Measurements from ENCODE around the gene PAFAH1B1.
"Not testable (repeated sequence)": the region's sequence is repeated elsewhere in the genome, so short reads cannot be mapped to it uniquely, and the experiment has no call there.

Gene PAFAH1B1

DNA sequence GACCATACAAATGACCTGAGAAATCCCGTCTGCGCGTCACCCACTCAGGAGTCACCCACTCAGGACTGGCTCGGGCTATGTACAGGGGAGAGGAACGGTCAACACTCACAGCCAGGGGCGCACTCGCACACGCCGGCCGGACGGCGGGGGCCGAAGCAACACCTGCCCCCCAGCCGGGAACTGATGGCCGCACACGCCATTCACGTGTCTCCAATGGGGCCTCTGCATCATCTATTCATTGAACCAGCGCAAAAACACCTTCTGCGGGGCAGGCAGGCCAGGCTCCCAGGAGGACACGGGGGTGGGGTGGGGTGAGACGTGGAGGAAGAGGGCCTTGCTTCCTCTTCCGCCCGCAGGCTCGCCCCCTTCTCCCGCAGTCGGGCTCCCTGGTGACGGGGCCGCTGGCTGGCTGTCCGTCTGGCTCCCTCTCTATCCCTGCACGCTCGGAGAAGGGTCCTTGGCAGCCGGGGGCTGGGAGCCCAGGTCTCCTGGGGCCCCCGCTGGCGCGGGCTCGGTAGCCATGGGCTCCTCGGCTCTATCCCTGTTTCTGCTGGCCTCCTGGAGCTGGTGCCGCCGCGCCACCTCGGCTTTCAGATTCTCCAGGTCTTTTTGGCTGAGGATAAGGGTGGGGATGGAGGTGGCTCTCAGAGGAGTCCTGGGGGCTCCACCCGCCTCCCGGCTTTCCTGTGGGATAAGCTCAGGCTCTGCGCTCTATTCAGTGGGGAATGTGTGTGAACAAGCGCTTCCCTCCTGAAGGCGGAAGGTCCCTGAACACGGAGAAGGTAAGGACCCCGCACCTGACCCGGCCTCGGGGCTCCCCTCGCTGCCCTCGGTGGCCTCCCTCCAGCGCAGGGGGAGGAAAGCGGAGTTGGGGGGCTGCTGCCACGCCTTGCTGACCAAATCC, 97.0 kb downstream of the PAFAH1B1 start:
- no peak for DNase-seq

GRCh38 chr17:2691069-2691871, 97.8 kb downstream of the PAFAH1B1 start:
- DNase-seq, result no peak

DNA sequence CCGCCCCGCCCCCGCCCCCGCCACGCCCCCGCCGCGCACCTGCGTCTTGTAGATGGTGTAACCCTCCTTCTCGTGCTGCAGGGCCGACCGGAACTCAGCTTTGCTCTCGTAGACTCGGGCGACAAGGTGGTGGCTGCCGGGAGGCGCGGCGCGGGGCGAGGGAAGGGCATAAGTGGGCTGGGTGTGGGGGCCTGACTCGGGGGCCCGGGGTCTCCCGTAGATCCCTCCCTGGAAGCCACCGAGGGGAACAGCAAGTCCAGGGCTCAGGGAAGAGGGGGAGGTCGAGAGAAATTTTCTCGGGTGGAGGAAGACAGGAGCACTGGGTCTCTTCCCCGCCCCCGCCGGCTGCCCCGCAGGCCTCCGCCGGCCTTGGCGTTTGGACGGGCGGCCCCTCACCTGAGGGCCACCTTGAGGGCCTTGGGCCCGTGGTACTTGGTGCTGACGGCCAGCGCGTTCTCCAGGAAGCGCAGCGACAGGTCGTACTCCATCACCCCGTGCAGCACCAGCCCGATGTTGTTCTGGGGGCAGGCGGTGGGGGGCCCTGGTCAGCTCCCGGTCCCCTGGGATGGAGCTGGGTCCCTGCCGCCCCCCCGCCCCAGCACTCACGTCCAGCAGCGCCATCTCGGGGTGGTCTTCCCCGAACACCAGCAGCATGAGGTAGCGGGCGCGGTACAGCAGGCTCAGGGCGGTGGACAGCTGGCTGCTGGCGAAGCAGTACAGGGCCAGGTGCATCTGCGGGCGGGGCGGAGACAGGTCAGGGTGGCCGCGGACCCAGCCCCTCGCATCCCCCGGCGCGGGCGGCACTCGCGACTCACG, 98.7 kb downstream of the PAFAH1B1 start:
- DNase-seq, result no peak

DNA sequence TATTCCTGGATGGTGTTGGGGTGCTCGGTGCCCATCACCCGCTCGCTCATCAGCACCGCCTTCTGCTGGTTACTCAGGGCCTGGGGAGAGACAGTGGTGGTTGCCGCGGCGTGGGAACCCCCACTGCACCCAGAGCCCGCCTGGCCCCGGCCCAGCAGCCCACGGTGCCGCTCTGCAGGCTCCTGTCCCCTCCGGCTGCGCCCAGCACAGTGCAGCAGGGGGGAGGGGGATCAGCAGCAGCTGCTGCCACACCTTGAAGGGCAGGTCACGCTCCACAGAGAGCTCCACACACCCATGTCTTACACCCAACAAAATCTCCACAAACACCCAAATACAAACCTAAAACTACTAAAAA, 99.3 kb downstream of the PAFAH1B1 start:
- DNase-seq, result no peak

GRCh38 chr17:2693561-2694380, 100.3 kb downstream of the PAFAH1B1 start:
- no peak for DNase-seq

- DNase-seq, result no peak
Observed at GRCh38 chr17:2694381-2695242, 101.2 kb downstream of the PAFAH1B1 start.

DNA sequence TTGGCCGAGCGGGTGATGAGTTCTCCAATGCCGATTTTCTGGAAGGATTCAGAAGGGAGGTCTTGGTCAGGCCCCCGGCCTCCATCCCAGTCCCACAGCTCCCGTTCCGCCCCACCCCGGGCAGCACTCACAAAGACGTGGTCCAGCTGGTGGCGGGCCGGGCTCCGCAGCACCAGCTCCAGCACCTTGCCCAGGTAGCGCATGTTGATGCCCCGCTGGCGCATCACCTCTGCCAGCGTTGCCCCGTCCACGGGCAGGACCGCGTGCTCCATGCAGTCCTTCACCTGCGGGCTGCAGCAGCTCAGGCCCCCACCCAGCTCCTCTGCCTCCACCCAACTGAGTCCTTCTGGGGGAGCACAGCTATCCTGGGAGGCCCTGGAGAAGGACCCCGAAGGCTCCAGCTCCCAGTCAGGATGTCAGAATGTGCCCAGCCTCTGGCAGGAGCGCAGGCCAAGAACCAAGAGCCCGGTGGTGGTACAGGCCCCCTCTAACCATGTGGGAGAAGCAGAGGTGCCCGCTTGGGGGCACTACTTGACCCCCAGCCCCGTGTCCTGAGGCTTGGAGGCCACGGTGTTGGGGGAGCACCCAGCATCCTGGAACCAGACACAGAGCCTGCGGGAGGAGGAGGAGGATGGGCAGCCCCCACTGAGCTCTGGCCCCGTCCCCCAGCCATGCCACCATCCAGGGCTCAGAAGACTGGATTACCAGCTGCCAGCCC, 101.9 kb downstream of the PAFAH1B1 start:
- no peak for DNase-seq

DNA sequence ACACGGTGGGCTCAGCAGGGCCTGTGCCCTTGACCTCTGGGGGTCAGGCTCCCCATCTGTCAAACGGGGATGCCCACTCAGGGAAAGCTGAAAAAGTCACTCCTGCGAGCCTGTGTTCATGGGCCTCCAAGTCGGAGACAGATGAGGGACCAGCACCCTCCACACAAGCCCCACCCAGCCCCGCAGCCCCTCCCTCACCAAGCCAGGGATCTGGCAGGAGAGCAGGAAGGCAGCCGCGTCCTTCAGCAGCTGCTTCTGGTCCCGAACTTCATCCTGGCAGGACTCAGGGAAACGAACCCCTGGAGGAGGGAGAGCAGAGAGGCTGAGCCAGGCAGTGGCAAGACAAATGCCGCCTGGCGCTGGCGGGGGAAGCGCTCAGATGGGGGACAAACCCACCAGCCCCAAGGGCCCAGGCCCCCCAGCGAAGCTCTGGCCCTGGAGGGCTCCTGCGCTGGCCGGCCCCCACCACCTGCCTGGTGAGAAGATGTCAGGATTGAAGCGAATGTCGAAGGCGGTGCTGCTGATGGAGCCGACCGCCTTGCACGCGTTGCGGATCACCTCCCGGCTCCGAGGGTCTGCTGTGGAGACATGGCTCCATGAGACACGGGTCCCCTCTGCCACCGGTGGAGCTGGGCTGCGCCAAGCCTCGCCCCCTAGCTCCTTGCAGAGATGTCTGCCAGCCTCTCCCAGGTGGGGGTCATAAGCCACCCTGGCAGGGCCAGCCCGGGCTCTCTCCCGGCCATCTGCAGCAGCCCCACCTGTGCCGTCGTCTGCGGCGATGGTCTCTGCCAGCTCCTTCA, 102.7 kb downstream of the PAFAH1B1 start:
- no peak for DNase-seq

DNA sequence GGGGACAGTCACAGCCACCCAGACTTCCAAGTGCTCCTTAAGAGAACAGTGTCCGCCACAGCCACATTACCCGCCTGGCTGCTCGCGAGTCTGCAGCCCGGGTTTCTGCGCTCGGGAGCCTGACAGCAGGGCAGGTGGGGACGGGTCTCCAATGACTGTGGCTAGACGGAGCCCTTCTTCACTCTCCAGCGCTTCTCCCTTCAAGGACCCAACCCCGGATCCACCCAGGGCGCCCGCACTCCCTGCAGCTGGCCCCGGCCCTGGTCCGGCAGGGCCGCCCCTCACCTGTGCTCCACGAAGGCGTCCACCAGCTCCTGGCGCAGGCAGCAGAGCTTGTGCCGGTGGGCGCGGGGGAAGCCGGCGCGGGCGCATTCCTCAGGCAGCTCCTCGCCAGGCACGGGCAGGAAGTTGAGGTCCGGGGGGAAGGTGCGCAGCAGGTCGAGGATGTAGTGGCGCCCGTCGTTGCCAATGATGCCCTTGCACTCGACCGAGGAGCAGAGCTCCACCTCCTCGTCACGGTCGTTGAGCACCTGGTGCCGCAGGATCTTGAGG, 104.2 kb downstream of the PAFAH1B1 start:
- no peak for DNase-seq

- not testable (repeated sequence) for DNase-seq
Observed at GRCh38 chr17:2699216-2699805, 105.9 kb downstream of the PAFAH1B1 start.

DNA sequence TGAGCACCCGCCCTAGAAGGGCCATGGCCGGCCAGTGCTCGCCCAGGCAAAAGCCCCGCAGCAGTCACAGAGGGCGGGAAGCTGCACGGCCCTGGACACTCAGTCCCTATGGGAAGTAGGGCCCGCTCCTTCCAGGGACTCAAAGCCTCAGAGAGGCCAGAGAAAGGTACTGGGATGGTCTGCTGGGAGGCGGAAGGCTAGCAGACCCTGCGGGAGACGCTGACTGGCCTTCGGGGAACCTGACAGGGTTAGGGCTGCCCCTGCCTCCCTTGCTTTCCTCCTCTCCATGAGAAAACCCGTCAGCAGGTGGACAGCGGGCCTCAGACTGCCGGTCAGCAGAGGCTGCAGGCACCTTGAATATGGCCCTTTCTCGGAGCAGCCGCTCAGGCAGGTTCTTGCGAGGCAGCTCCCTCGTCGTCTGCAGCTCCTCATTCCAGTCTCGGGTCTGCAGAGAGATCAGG, 106.6 kb downstream of the PAFAH1B1 start:
- no peak for DNase-seq

DNA sequence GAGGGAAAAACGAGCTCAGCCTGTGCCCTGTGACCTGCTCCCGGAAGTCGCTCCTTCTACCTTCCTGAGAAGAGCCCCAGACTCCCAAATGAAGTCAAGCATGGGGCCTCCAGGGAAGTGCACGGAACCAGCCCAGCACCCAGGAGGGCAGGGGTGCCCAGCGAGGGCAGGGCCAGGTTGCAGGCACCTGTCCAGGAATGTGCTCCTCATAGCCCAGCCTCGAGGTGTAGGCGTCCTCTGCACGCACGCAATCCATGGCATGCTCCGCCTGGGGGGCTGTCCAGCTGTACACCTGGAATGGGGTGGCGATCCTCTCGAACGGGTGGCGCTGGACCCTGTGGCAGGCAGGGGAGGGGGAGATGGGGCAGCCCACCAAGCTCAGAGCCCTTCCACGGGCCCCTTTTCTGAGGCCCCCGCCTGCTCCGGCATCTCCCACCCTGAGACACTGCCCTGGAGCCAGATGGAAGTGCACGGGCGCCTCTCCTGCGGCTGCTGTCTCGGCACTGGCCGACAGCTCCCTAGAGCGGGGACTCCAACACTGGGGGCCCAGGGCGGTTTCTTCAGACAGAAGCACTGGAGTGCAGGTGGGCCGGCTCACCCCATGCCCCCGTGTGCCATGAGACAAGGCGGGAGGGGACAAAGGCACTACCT, 107.2 kb downstream of the PAFAH1B1 start:
- no peak for DNase-seq

DNA sequence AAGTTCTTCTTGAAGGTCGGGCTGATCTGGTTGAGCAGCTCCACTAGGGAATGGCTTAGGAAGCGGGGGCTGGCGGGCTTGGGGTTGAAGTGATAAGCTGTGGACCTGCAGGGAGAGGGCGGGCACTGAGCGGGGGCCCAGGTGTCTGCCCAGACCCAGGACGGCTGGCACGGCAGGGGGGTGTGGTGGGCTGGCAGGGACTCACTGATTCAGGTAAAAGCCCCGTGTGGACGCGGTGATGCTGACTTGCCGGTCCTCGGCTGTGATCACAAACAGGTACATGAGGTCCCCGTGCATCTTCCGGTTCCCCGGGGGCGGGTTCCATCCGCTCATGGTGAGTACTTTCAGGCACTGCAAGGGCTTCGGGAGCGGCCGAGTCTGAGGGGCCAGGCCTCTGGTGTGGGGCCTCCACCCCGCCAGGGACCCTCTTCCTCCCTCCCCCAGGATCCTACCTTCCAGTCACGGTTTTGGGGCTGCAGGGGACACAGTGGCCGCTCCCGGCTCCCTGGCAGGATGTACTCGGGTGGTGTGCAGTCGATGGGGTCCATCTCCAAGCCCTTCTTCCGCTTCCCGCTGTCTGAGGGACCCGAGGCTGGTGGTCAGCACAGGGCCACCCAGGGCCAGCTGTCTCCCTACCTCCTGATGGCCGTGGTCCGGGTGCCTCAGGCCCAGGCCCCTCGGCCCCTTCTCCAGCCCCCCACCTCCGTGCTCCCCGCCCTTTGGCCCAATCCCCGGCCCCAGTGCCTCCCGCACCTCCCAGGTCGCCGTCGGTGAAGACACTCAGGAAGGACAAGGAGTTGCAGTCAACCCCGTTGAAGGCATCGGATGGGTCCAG, 107.9 kb downstream of the PAFAH1B1 start:
- no peak for DNase-seq

DNA sequence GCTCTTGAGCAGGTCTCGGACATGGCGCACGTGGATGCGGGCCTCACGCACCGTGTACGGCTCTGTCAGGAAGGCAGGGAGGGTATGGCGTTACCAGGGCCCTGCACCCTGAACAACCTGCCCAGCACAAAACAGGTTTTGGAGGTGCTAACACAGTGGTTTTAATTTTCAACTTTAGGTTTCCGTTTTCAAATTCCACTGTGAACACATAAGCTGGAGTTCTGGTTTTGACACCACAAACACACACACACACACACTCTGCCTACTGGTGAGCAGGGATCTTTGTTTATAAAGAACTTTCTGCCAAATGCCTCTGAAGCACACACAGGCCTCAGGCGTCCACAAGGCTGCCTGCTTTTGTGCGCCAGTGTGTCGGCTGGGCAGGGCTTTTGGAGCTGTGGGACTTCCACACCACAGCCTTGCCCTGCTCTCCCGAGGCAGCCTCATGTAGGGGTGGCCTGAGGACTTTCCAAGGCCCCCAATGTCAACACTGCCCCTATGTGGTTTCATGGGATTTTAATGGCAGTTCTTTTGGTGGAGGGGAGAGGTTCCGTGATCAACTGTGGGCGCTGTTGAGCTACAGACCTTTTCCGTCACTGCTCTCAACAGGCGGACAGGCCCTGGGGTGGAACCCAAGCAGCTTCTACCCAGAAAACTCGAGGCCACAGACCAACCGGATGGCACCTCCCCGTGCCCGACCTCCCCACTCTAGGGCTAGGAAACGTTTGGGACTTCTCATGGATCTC, 108.7 kb downstream of the PAFAH1B1 start:
- DNase-seq, result no peak

DNA sequence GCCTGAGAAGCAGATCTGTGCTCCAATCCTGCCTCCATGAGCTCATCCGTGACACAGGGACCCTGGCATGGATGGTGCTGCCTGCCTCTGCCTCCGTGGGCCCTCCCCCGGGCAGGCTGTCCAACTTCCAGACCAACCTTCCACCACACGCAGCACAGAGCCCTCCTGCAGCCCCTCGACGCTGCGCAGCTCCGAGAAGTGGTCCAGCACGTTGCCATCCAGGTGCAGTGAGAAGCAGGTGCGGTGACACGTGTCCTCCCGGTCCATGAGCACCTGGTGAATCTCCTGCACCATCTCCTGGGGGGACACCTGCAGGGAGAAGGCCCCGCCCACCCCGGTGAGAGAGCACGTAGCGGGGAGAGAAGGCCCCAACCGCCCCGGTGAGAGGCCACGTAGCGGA, 109.7 kb downstream of the PAFAH1B1 start:
- no peak for DNase-seq

DNA sequence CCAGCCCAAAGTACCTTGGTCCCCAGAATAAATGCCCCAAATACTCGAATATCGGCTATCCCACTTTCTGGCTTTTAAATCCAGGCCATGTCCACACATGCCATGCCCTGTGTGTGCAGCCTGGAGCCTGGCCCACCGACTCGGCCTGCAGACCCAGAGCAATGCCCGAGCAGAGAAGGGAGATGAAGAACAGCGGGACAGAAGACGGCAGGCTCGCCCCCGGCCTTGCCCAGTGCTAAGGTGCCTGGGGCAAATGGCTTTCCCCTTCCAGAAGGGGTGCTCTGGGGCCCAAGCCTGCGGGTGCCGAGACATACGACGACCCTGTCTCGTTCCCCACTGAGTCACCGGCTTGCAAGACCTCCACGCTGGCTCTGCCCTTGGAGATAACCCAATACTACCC, 110.2 kb downstream of the PAFAH1B1 start:
- DNase-seq, result no peak
